ENCODE data around the gene PNMA8B. TPM values are rescaled to one million over a fixed set of nuclear protein-coding genes. Genes with fewer than 3 reads are reported as not detected.

The PNMA8B gene
- total RNA-seq, 1 donor from 2014 or later: 1.5 TPM

DNA sequence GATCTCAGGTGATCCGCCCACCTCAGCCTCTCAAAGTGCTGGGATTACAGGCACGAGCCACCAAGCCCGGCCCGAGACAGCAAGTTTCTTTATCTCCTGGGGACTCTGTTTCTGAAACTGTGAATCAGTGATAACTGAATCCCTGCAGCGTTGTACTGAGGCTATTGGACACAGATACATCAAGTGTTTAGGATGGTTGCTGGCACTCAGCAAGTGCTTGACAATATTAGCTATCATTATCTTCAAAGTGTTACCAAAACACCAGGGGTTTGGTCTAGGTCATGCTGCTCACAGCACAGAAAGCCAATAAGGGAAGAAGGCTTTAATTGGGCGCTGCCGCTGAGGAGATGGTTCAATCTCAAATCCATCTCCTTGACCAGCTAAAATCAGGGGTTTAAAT is 46.4 kb downstream of the PNMA8B start:
- intact Hi-C loops (cut with DNase I): no loop called here
- no peaks in the 10 kb centered on the region for H3K27me3 ChIP-seq (ENCODE audit: low read depth)
- no peaks in the 10 kb centered on the region for H3K36me3 ChIP-seq
- H3K4me3 ChIP-seq: no peak overlapping the region
- H3K9me3 ChIP-seq: no peaks in the 10 kb centered on the region
- H3K27ac ChIP-seq: no peak overlapping the region
- DNase-seq: no peak
- H3K4me1 ChIP-seq: no peaks in the 10 kb centered on the region
- TF ChIP-seq, protein P1, sequence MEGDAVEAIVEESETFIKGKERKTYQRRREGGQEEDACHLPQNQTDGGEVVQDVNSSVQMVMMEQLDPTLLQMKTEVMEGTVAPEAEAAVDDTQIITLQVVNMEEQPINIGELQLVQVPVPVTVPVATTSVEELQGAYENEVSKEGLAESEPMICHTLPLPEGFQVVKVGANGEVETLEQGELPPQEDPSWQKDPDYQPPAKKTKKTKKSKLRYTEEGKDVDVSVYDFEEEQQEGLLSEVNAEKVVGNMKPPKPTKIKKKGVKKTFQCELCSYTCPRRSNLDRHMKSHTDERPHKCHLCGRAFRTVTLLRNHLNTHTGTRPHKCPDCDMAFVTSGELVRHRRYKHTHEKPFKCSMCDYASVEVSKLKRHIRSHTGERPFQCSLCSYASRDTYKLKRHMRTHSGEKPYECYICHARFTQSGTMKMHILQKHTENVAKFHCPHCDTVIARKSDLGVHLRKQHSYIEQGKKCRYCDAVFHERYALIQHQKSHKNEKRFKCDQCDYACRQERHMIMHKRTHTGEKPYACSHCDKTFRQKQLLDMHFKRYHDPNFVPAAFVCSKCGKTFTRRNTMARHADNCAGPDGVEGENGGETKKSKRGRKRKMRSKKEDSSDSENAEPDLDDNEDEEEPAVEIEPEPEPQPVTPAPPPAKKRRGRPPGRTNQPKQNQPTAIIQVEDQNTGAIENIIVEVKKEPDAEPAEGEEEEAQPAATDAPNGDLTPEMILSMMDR (IDR thresholded peaks at IDR 0.05): no peak
- no peak for ATAC-seq

DNA sequence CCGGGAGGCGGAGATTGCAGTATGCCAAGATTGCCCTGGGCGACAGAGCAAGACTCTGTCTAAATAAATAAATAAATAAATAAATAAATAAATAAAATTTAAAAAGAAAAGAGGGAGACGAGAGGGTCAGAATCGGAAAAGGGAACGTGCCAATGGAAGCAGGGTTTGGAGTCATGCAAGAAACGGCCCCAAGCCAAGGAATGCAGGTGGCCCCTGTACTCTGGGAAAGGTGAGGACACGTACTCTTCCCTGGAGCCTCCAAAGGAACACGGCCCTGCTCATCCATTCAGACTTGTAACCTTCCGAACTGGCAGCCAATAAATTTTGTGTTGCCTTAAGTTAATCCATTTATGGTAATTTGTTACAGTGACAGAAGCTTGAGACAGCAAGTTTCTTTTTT is 47.1 kb downstream of the PNMA8B start:
- DNase-seq: no peak
- TF ChIP-seq, protein P1 (IDR thresholded peaks at IDR 0.05): no peak
- Histone ChIP-seq H3K27ac (no peak overlapping the region), H3K4me3 (no peak overlapping the region), H3K4me1 (no peaks in the 10 kb centered on the region), H3K36me3 (no peaks in the 10 kb centered on the region), H3K9me3 (no peaks in the 10 kb centered on the region), H3K27me3 (ENCODE audit: low read depth) (no peaks in the 10 kb centered on the region)
- no peak for ATAC-seq
- intact Hi-C loops (cut with DNase I): no loop called here

DNA sequence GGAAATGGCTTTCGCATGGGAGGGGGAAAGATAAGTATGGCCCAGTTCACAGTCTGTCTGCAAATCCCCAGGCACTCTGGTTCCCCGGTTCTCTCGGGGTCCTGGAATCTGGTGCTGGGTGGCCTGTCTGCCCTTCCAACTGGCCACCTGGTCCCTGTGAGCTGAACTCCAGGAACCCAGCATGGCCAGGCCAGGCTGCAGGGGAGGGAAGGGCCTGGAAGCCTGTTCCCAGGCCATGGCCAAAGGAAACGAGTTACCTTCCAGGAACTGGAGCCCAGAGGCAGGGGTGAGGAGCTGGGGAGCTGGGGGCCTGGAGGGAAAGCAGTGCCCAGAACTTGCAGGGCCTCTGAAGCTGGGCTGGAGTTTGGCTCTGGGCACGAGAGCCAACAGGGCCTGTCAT is 47.8 kb downstream of the PNMA8B start:
- DNase-seq: no peak

DNA sequence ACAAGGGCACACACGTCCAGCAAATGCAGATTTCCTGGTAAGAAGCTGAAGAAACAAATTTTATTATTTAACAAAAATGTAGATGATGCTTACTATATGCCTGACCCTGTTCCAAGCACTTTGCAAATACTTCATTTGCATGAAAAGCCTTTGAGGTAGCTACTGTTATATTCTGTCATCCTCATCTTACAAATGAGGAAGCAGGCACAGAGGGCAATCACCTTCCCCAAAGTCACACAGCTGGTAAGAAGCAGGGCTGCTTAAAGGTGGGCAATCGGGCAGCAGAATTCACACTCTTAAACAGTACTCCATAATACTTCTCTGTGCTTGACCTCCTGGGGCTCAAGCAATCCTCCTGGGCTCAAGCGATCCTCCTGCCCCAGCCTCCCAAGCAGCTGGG is 48.7 kb downstream of the PNMA8B start:
- H3K4me1 ChIP-seq: peaks cover 9% of the 10 kb centered on the region
- intact Hi-C loops (cut with DNase I): no loop called here
- H3K27me3 ChIP-seq (ENCODE audit: low read depth): no peaks in the 10 kb centered on the region
- no peak for ATAC-seq
- TF ChIP-seq, protein P1 (IDR thresholded peaks at IDR 0.05): no peak
- no peak overlapping the region for H3K4me3 ChIP-seq
- no peaks in the 10 kb centered on the region for H3K9me3 ChIP-seq
- no peak for DNase-seq
- H3K36me3 ChIP-seq: no peaks in the 10 kb centered on the region
- no peak overlapping the region for H3K27ac ChIP-seq

More for the DNA sequence above, 47.8 kb downstream of the PNMA8B start:
- Histone ChIP-seq H3K27me3 (ENCODE audit: low read depth) (no peaks in the 10 kb centered on the region), H3K27ac (no peak overlapping the region), H3K4me3 (no peak overlapping the region), H3K9me3 (no peaks in the 10 kb centered on the region), H3K4me1 (peaks cover 5% of the 10 kb centered on the region), H3K36me3 (no peaks in the 10 kb centered on the region)
- intact Hi-C loops (cut with DNase I): no loop called here
- TF ChIP-seq, protein P1 (IDR thresholded peaks at IDR 0.05): no peak
- ATAC-seq: no peak

DNA sequence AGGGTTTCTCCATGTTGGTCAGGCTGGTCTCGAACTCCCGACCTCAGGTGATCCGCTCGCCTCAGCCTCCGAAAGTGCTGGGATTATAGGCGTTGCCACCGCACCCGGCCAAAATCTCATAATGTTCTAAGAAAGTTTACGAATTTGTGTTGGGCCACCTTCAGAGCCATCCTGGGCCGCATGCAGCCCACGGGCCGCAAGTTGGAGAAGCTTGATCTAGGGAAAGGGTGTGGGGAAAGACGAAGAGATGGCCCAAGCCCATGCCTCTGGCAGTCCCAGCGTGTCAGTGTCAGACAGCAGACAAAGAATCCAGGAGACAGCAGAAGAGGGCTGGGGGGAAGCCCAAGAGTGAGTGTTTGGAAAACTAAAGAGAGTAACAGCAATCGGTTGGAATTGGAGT is 49.6 kb downstream of the PNMA8B start:
- ATAC-seq (no peak), DNase-seq (no peak)
- no peaks in the 10 kb centered on the region for H3K27me3 ChIP-seq (ENCODE audit: low read depth)
- no peaks in the 10 kb centered on the region for H3K9me3 ChIP-seq
- intact Hi-C loops (cut with DNase I): no loop called here
- no peaks in the 10 kb centered on the region for H3K36me3 ChIP-seq
- TF ChIP-seq, protein P1 (IDR thresholded peaks at IDR 0.05): no peak
- H3K4me3 ChIP-seq: no peak overlapping the region
- no peak overlapping the region for H3K27ac ChIP-seq
- peaks cover 9% of the 10 kb centered on the region for H3K4me1 ChIP-seq
